Neutrophil (primary cell): ENCODE data around the gene HIPK1.

Experiments
- H3K27ac ChIP-seq: fragments of 200-600 bp; sonication (generic); 2 replicates; pipeline ENCODE4 v1.5.1; 2016; ENCODE audit warnings: mild to moderate bottlenecking, moderate library complexity
- H3K27me3 ChIP-seq: fragments of 200-600 bp; sonication (generic); 2 replicates; pipeline ENCODE4 v1.6.0; 2016; ENCODE audit warnings: mild to moderate bottlenecking
- H3K36me3 ChIP-seq: fragments of 200-600 bp; sonication (generic); 2 replicates; pipeline ENCODE4 v1.5.1; 2017
- H3K4me1 ChIP-seq, 2 experiments: fragments of 200-600 bp in 1 of 2; sonication (generic) in 1 of 2; 1 replicate in 1 of 2; 2 replicates in 1 of 2; pipeline versions ENCODE4 v1.5.1 to v1.6.1; 2013 to 2016; ENCODE audit warnings: low read depth in 1 of 2, low read length in 1 of 2, mild to moderate bottlenecking in 1 of 2, moderate library complexity in 1 of 2; ENCODE audit not compliant: control insufficient read depth in 1 of 2, insufficient read depth in 1 of 2
- H3K4me3 ChIP-seq, 2 experiments: fragments of 200-600 bp in 1 of 2; sonication (generic) in 1 of 2; 1 replicate in 1 of 2; 2 replicates in 1 of 2; pipeline ENCODE4 v1.5.1; 2013 to 2016; ENCODE audit warnings: low read depth in 1 of 2, low read length in 1 of 2, mild to moderate bottlenecking in 1 of 2, moderate library complexity in 1 of 2
- H3K9me3 ChIP-seq: fragments of 200-600 bp; sonication (generic); 2 replicates; pipeline ENCODE4 v1.5.1; 2016
- CTCF ChIP-seq: fragments of 200-600 bp; sonication (generic); IDR thresholded peaks from 2 replicates; pipeline ENCODE4 v1.5.1; 2016; ENCODE audit warnings: antibody characterized with exemption

The HIPK1 gene

GRCh38 chr1:113928941-113929749 is at the start of gene HIPK1:
Gene HIPK1, plus strand, starts transcription at chr1:113929324.
- Histone ChIP-seq H3K27ac (peak within 1 kb of the TSS; percentile 95), H3K27me3 (no peaks in the 10 kb centered on the region), H3K36me3 (no peaks in the 10 kb centered on the region), H3K4me3 (peak within 1 kb of the TSS; percentile 87 to 97), H3K4me1 (peaks cover 51% of the 10 kb centered on the region in 2 experiments), H3K9me3 (no peaks in the 10 kb centered on the region)
- TF ChIP-seq CTCF = peak; percentile 47

DNA sequence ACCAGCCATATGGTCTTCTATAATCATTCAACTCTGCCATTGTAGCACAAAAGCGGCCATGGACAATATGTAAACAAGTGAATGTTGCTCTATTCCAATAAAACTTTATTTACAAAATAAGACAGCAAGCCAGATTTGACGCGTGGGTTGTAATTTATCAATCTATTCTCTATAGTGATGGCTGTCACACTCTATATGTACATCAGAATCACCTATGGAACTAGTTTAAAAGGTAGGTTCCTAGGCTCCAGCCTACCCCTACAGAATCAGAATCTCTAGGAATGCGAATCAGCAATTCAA is 49.4 kb upstream of the HIPK1 start:
- Histone ChIP-seq H3K4me3 (no peak overlapping the region), H3K9me3 (no peaks in the 10 kb centered on the region), H3K36me3 (no peaks in the 10 kb centered on the region), H3K27ac (peak overlapping the region; percentile 83), H3K4me1 (peaks cover 15 to 41% of the 10 kb centered on the region in 2 experiments), H3K27me3 (no peaks in the 10 kb centered on the region)
- TF ChIP-seq CTCF = no peak

DNA sequence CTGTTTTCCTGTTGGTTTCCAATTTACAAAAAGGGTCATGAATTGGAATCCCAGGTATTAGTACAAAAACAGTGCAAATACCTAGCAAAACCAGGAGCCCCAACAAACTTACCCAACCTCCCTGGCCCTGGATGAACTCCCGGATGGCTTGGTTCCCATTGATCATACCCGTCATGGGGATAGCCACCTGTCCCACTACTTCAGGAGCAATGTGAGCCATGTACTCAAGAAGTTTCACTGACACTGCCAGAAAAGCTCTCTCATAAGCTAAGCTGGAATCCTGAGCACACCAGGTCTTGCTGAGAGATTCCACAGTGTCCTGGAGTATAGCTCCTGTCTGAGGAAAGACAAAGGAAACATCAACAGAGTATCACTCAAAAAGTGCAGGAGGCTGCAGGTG is 47.5 kb upstream of the HIPK1 start:
- peak overlapping the region; percentile 83 for H3K27ac ChIP-seq
- H3K27me3 ChIP-seq = no peaks in the 10 kb centered on the region
- TF ChIP-seq CTCF = no peak
- no peaks in the 10 kb centered on the region for H3K36me3 ChIP-seq
- H3K4me3 ChIP-seq = no peak overlapping the region
- H3K4me1 ChIP-seq = peaks cover 34 to 59% of the 10 kb centered on the region in 2 experiments
- no peaks in the 10 kb centered on the region for H3K9me3 ChIP-seq

DNA sequence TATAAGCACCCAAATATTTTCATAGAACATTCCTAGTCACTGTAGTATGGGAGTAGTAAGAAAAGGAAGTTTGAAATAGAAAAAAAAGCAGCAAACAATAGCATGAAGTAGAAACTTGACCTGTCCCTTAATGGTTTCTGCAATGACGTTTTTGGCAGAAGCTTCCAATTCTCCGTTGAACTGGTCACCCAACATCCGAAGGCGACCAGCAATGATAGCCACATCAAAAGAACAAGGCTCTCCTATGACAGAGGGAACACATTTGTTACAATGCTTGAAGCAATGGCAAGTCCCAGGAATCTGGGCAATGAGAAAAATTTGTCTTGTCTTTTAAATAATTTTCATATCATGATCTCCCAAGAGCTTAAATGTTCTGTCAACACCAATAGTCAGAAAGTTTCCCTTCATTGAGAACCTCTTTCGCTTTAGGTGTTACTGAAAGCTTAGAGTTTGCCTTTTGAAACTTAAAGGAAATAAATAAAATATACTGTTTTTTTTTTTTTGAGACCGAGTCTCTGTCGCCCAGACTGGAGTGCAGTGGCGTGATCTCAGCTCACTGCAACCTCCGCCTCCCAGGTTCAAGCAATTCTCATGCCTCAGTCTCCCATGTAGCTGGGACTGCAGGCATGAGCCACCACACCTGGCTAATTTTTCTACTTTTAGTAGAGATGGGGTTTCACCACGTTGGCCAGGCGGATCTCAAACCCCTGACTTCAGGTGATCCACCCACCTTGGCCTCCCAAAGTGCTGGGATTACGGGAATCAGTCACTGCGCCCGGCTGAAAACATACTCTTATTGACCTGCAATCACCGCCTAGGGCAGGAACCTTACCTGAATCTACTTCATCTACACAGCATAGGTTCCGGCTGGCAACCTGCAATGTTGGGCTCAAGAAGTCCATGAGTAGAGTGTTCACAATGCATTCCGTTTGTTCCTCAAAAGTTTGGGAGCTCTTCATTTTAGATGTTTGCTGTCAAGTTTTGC is 42.4 kb upstream of the HIPK1 start:
- no peaks in the 10 kb centered on the region for H3K27me3 ChIP-seq
- no peaks in the 10 kb centered on the region for H3K36me3 ChIP-seq
- peaks cover 50 to 74% of the 10 kb centered on the region in 2 experiments for H3K4me1 ChIP-seq
- peak overlapping the region; percentile 83 for H3K27ac ChIP-seq
- no peak for TF ChIP-seq CTCF
- H3K9me3 ChIP-seq = no peaks in the 10 kb centered on the region
- H3K4me3 ChIP-seq = peak overlapping the region; percentile 6 to 44

DNA sequence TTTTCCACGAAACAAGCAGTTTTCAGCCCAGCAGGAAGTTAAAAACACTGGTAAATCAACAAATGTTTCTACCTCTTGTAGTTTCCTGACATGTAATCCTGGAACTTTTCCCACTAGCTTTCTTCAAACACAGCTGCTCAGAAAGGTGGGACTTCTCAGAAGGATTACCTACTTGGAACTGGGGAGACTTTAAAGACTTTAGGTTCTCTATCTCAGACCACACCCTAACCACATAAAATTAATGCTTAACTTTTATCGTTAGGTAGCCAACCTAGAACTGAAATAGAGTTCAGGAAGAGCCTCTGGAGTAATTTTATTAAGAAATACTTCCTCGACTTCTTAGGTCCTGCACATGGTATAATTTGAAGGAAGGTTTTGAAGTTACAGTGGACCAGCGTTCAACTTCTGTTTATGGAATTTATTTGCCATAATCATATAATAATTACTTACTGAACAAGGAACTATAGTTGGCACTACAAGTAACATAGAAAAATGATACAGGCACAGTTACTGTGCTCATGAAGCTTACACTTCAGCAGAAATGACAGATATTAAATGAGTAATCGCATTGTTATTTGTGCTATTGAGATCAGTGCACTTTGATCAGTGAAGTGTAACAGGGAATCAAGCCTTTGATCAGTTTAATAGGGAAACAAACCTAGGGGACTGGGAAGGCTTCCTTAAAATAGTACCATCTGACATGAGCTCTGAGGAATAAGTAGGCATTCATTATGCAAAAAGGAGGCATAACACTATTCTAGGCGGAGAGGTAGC is 41.5 kb upstream of the HIPK1 start, which contains the start of gene BCL2L15:
Gene BCL2L15 (minus strand): TSS at position 180 of the 774 bp plus-strand sequence. CDS start 206 bp downstream, outside the sequence.
- H3K9me3 ChIP-seq = no peaks in the 10 kb centered on the region
- TF ChIP-seq CTCF = no peak
- peak within 1 kb of the TSS; percentile 6 to 44 for H3K4me3 ChIP-seq
- peak within 1 kb of the TSS; percentile 83 for H3K27ac ChIP-seq
- H3K27me3 ChIP-seq = no peaks in the 10 kb centered on the region
- no peaks in the 10 kb centered on the region for H3K36me3 ChIP-seq
- H3K4me1 ChIP-seq = peaks cover 49 to 74% of the 10 kb centered on the region in 2 experiments
